HG03521 (cell line): ENCODE data around the gene ATP8A2.

Experiments
- ATAC-seq: cut with Tn5 transposase; IDR thresholded peaks from one replicate; pipeline ENCODE4 v1.9.1; 2021; ENCODE audit warnings: mild to moderate bottlenecking, moderate library complexity; ENCODE audit not compliant: unreplicated experiment

The ATP8A2 gene

DNA sequence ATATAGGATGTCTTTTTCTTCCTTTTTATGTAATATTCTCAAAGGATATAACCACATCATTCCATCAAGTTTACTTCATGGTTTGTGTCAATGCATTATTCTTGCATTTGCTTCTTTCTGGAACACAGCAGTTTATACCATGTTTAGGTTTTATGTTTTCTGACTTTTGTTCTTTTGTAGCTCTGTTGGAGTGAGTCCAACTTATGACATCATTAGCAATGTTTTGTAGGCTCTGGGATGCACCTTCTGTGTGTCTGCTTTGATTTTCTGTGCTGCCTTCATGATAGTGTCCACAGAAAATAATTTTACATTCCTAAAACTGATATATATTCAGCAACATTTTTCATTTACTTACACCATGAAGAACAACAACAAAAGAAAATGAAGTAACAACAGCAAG is 611.1 kb downstream of the ATP8A2 start:
- no peak for ATAC-seq

DNA sequence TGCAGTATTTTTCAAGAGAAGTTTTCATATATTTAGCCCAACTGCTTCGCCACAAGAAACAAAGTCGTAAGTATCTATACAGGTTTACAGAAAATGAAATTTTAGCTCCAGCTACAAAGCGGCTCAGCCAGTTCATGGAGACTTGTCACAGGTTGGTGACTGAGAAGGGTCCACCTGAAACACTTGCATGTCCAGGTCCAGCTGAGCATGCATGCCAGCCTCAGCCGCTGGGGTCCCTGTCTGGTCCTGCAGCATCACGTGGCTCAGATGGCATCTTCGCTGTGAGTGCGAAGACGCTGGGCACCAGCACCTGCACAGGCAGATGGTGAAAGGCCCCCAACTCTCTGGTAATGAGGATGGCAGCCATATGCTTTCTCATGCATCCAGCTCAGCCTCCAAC is 616.2 kb downstream of the ATP8A2 start:
- no peak for ATAC-seq

DNA sequence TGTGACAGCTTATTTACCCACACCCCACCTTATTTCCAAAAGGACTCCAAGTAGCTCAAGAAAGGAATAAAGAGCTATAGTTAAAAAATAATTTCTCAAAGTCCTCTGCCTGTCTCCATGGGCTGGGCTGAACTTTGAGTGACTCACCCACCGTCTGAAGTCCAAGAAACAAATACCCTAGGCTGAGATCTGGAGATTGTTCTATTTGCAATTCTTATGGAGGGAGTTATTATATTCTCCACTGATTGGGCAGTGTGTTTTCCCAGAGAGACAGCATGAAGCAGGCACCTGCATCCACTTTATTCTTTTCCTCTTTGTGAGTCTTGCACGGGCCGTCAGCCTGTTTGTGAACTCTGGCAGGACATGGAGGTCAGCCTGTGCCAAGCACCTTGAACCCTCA is 616.9 kb downstream of the ATP8A2 start:
- ATAC-seq, result no peak

DNA sequence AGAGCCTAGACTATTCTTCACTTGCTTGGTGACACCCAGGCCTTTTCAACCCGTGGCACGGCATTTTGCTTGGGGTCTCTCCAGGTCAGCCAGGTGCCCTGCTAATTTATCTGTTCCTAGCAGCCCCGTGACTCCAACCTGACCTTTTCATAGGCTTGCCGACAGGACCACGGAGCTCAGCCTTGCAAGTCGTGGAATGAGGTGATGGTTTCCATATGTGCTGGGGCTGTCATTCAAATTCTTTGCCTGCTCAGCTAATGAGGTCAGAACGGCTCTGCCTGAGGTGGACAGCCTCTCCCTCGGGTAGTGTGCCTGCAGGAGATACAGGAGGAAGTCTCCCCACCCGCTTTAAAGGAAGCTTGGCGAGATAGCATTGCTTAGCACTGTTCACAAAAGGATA is 619.0 kb downstream of the ATP8A2 start:
- ATAC-seq, result no peak

DNA sequence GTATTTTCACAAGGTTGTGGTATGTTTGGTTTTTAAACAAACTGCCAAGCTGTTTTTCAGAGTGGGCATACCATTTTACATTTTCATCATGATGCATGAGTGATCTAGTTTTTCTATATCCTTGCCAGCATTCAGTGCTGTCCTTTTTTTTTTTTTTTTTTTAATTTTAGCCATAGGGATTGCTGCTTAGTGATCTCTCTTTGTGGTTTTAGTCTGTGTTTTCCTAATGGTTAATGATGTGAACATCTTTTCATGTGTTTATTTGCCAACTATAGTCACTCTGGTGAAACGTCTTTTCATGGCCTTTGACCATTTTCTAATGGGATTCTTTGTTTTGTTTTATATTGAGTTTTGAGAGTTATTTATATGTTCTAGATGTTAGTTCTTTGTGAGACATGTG is 620.3 kb downstream of the ATP8A2 start:
- ATAC-seq, result no peak

DNA sequence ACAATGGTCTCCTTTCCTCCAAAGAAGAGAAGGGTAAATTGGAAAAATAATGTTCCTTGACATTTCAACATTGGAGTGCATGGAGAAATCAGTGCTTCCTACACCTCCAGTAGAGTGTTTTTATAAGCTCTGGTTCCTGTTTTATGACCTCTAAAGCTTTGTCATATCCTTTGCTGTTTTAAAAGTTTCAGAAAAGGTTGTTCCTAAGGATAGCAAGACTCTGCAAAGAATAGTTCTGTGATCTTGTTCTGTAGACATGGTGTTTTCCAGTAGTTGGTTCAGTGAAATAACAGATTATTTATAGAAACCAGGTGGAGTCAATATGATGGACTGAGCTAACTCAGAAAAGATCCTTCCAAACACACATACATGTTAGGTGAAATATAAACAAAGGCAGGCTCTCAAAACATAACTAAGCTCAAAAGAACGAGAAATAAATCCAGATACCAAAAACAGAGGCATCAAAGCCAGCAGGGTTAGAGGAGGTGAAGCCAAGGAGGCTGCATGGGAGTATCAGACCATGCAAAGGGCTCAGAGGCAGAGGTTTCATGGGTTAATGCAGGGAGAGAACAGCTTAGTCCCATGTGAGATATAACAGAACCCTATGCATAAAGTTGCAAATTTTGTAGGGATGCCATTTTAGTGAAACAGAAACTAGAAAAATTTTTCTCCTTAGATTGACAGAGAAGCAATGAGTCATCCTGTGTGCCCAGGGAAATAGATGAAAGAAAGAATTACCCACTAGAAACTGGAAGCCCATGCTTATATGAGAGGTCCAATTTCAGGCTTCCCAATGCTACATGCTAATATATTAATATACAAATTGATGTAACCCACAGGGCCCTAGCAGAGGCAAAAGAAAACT is 635.7 kb downstream of the ATP8A2 start:
- ATAC-seq, result no peak

DNA sequence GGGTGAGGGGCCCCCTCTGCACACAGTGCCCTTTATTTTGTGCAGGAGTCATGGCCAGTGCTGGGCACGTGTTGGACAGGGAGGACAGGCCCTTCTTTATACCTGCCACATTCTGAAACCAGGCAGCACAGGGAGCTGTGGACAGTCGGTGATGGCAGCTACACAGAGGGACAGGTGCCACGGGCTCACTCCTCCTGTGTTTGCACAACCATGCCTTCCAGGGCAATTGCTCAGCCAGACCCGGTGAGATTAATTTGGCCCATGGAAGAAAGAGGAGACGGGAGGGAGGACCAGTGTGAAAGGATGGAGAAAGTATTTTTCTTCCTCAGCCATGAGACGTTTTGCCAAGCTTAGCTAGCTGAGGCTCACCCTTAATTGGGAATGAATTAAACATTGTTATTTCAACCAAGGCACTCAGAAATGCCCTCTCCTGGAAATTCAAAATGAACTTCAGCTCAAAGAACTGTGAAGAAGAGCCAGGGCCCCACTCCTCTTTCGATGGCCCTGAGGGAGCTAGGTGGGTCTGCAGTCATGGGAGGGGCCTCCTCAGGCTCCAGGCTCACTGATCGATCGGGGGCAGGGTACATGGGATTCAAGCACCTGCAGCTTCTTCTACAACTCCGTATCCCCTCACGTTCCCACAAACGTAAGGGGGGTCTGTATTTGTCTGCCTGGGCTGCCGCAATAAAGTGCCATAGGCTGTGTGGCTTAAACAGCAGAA is 638.9 kb downstream of the ATP8A2 start:
- no peak for ATAC-seq

DNA sequence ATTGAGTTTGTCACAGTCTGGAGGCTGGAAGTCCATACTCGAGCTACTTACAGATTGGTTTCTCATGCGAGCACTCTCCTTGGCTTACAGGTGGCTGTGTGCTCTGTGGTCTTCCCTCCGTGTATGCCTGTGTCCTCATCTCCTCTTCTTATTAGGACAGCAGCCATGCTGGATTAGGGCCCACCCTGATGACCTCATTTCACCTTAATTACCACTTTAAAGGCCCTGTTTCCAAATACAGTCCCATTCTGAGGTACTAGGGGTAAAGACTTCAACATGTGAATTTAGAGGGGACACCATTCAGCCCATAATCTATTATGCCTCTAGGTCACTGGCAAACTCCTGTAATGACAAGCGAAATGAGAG is 639.4 kb downstream of the ATP8A2 start:
- ATAC-seq, result no peak

DNA sequence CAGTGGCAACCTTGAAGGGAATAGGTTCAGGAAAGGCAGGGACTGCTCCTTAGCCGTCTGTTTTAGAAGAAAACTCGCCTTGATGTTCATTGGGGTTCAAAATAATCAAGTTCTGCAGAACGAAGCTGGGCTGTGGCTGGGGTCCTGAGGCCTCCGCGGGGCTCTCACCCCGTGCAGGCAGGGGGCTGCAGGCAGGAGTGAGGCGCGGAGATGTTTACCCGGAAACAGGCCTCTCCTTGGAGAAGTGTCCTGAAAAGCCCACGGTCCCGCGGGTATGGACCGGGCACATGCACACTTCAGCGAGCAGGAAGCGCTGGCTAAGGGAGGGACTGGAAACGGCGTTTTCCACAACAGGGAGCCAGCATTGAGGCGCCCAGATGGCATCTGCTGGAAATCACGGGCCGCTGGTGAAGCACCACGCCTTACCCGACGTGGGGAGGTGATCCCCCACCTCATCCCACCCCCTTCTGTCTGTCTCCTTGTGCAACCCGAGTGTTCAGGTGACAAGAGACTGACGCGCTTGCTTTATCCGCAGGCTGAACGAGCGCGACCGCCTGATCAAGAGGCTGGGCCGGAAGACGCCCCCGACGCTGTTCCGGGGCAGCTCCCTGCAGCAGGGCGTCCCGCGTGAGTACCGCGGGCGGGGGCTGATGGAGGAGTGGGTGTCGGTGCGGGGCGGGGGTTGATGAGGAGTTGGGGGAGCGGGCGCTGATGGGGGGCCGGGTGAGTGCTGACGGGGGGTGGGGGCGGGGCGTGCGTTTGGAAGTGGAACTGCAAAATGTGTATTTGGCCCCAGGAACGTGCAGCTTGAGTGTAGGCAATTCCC is 640.4 kb downstream of the ATP8A2 start:
- ATAC-seq, result no peak

DNA sequence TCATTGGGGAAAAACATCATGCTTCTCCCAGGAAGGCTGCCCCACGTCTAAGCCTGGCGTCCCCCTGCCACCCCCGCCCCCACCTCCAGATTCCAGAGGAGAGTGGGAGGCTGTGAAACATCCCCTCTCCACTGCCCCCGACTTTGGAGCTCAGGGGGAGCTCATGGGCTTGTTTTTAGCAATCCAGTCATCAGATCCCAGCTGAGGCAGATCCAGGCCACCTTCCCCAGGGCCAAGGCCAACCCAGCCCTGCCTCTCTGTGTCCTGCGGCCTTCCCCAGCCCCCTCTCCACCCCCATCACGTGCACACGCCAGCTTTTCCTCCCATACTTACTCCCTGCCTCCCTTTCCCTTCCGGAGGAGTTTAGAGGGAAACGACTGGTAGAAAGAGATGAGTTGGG is 641.2 kb downstream of the ATP8A2 start:
- no peak for ATAC-seq

DNA sequence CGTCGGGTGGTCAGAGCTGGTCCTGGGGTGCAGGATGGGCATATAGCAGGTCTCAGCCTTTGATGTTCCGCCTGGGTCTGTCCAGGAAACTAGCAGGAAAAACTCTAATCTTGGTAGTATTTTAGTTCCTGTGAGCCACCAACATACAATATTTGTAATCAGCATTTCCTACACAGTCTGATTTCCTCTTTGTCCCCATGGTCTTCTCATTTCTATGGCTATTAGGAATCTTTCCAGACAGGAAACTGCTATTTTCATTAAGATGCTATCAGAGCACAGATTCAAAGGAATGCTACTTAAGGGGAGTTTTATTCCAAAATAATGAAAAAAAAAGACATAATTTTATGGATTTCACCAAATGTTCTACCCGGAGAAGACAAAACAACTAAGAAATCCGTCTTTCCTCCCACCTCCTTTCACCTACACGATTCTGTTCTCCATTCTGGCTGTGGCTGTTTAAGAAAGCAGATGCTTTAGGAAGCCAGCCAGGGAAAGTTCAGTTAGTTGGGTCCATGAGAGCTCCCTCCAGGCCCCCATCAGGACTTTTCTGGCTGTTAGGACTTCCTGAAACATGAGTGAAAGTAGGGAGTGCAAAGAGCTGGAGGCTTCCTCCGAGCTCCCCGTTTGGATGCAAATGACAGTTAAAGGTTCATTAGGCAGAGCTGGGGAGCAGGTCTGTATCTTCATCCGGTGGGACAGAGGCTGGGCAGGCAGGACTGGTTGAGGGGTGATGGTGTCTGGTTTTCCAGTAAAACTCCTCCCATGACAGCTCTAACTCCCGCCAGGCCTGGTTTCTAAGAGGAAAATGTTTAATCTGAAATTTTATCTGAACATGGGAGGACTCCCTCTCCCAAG is 643.7 kb downstream of the ATP8A2 start:
- ATAC-seq, result no peak

DNA sequence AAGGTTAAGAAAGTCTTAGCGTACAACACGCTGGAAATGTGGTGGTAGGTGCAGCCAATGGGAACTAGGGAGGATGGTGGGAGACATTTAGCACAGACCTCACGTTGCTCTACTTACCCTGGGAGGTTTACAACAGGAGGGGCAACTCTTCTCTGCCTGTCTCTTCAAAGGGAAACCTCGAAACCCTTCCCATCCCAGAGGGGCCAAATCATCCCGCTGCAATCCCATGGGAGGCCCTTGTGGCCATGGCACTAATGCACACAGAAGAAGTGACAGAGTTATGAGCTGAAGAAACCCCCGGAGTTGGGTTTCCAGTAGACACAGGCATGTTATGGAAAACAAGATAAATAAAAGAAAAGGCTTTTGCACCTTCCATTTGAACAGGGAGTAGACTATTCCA is 644.4 kb downstream of the ATP8A2 start:
- ATAC-seq, result no peak

DNA sequence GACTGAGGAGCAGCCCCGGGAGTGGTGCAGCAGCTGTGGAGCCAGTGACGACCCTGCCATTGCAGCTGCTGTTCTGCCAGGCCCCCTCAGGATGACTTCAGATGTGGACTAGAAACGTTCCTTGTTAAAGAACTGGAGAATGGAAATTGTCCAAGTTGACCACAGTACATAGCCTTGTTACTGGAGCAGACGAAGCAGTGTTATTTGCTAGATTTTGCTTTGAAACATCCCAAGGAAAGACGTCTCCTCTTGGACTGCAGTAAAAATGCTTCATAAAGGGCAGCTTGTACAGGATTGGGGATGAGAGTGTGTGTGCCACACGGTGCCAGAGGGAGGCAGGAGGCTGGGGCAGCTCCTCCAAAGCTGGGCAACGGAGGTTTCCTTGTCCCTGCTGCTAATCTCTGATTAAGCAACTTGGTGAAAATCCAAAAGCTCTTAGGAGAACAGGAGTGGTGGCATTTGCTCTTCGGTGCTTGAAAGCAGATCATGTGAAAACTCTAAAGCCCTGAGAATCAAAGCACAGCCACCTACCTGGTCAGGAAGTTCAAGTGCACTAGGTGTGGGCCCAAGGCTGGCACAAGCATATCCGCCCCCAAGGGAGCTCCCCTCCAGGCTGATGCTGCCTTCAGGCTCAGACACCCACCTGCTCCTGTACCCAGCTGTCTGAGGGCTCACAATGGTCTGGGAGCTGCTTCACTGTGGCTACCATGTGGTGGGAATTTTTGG is 645.6 kb downstream of the ATP8A2 start:
- ATAC-seq, result no peak

DNA sequence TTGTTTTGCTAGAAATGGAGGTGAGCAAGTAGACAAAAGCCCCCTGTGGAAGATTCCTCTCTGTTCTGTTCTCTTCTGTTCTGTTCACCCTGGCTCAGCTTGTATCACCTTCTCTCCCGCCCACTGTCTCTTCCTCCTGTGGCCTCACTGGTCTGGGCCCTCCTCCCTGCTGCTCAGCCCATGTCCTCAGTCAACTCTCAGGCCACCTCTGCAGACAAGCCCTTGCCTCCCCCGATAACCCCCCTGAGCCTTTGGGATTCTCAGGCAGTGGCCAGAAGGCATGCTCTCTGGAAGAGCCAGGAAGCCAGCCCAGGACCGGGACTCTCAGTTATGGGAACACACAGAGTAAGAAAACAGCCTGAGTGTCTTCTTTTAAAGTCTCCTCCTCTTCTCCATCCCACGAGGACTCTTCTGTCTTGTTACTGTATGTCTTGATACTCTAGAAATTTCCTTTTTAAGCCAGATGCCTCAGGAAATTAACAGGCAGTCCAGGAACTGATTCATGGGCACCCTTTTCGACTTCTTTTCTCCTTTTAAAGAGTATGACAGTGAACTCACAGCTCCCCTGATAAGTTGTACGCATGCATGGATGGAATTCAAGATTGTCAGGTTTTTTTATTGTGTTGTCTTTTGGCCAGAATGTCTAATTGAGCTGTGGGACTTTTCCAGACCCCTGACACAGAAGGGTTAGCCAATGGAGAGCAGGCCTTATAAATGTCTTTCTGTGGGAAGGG is 646.3 kb downstream of the ATP8A2 start:
- ATAC-seq, result no peak

DNA sequence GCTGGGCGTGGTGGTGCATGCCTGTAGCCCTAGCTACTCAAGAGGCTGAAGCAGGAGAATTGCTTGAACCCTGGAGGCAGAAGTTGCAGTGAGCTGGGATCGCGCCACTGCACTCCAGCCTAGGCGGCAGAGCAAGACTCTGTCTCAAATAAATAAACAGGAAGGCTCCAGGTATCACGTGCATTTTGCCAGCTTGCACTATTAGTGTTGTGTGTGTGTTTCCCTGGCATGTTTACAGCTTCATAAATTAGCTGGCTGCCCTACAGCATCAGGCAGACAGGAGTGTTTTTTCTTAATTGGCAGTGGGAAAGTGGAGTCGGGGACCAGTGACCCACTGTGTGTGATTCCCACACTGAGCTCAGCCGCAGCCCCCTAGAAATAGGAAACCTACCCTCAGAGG is 647.5 kb downstream of the ATP8A2 start:
- ATAC-seq, result no peak

DNA sequence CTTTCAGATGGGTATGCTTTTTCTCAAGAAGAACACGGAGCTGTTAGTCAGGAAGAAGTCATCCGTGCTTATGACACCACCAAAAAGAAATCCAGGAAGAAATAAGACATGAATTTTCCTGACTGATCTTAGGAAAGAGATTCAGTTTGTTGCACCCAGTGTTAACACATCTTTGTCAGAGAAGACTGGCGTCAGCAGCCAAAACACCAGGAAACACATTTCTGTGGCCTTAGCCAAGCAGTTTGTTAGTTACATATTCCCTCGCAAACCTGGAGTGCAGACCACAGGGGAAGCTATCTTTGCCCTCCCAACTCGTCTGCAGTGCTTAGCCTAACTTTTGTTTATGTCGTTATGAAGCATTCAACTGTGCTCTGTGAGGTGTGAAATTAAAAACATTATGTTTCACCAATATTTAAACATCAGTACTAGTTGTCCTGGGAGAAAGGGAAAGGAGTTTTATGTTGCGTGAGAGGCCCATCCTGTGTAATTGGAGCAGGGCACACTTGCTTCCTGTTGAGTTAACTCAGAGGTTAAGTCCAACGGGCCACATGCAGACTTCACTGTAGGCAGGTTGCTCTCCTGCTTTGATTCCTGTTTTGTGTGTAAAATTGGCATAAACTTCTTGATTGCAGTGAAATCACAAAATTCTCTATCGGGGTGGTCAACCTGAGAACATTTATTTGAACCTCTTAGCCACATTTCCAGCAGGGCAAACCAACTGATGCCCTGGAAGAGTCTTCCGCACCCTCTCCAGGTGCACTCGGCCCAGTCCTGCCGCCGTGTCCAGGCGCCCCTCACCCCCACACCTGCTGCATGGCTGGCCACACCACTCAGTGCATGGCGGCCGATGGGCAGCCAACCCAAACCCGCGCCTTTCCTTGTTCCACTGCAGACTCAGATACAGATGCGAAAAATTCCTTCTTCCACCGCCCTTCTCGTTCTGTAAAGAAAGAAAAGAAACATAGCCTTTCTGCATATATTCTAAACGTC is 648.4 kb downstream of the ATP8A2 start:
- no peak for ATAC-seq

DNA sequence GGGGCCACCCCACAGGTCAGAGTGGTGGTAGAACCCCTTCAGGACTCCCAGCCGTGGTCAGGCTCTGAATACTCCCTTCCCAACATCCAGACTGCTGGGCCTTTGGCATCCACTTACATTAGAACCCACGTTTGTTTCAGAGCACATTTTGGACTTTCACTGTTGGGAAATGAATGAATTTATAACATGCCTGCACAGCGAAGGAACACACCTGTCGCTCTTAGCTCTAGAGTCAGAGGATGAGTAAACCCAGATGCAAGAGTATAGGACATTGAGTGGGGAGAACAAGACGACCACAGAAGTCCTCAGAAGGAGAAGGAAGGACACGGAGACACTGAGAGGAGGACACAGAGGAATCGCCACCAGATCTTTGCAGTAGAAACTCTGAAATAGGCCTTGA is 649.1 kb downstream of the ATP8A2 start:
- ATAC-seq, result no peak

DNA sequence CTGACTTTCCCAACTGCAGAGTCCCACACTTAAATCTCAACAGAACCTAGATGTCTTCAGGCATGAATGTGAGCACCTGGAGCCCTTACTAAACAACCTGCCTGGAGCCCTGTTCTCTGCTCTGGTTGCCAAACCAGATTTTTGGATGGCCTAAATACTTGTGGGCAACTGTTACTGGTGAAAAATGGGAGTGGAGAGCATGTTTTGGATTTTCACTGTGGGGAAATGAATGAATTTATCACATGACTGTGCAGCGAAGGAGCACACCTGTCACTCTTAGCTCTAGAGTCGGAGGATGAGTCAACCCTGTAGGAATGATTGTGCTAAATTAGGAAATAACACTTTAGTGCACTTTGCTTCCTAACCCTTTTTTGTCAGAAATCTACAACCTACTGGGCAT is 649.7 kb downstream of the ATP8A2 start:
- ATAC-seq, result no peak
